Measurements from ENCODE around the gene ERICH6B.

Gene ERICH6B

GRCh38 chr13:45604892-45605291 lies 10.6 kb downstream of the ERICH6B start:
- Histone ChIP-seq H3K27ac (no peak overlapping the region), H3K27me3 (ENCODE audit: insufficient read depth, low read depth, severe bottlenecking) (peaks cover 44% of the 10 kb centered on the region), H3K9me3 (ENCODE audit: severe bottlenecking) (no peaks in the 10 kb centered on the region), H3K4me3 (ENCODE audit: low read depth, low read length) (no peak overlapping the region), H3K36me3 (no peaks in the 10 kb centered on the region)
- no peak for DNase-seq
- no peak for TF ChIP-seq CTCF (IDR thresholded peaks at IDR 0.05; ENCODE audit: low read depth, low read length)

- Histone ChIP-seq H3K36me3 (no peaks in the 10 kb centered on the region), H3K4me3 (ENCODE audit: low read depth, low read length) (no peak overlapping the region), H3K27me3 (ENCODE audit: insufficient read depth, low read depth, severe bottlenecking) (peaks cover 29% of the 10 kb centered on the region), H3K9me3 (ENCODE audit: severe bottlenecking) (no peaks in the 10 kb centered on the region), H3K27ac (no peak overlapping the region)
- TF ChIP-seq CTCF (IDR thresholded peaks at IDR 0.05; ENCODE audit: low read depth, low read length): no peak
- DNase-seq: no peak
Observed at GRCh38 chr13:45603338-45603737, 12.2 kb downstream of the ERICH6B start.

GRCh38 chr13:45602183-45603170 lies 13.1 kb downstream of the ERICH6B start:
- H3K27ac ChIP-seq: no peak overlapping the region

GRCh38 chr13:45601680-45602079 lies 13.9 kb downstream of the ERICH6B start:
- no peak for TF ChIP-seq CTCF (IDR thresholded peaks at IDR 0.05; ENCODE audit: low read depth, low read length)
- Histone ChIP-seq H3K4me3 (ENCODE audit: low read depth, low read length) (no peak overlapping the region), H3K27me3 (ENCODE audit: insufficient read depth, low read depth, severe bottlenecking) (peaks cover 19% of the 10 kb centered on the region), H3K9me3 (ENCODE audit: severe bottlenecking) (no peaks in the 10 kb centered on the region), H3K27ac (no peak overlapping the region), H3K36me3 (no peaks in the 10 kb centered on the region)
- DNase-seq: no peak

More at GRCh38 chr13:45602183-45603170, 13.1 kb downstream of the ERICH6B start:
- H3K27me3 ChIP-seq (ENCODE audit: insufficient read depth, low read depth, severe bottlenecking): peaks cover 23% of the 10 kb centered on the region
- H3K9me3 ChIP-seq (ENCODE audit: severe bottlenecking): no peaks in the 10 kb centered on the region
- no peak overlapping the region for H3K4me3 ChIP-seq (ENCODE audit: low read depth, low read length)
- 0 out of 2 replicates have a peak, but pooled peaks have one; percentile 11 for TF ChIP-seq CTCF (IDR thresholded peaks at IDR 0.05; ENCODE audit: low read depth, low read length)
- H3K36me3 ChIP-seq: no peaks in the 10 kb centered on the region
- peak; percentile 22 for DNase-seq

GRCh38 chr13:45598597-45598996 lies 16.9 kb downstream of the ERICH6B start:
- Histone ChIP-seq H3K4me3 (ENCODE audit: low read depth, low read length) (no peak overlapping the region), H3K36me3 (no peaks in the 10 kb centered on the region), H3K27me3 (ENCODE audit: insufficient read depth, low read depth, severe bottlenecking) (peaks cover 10% of the 10 kb centered on the region), H3K9me3 (ENCODE audit: severe bottlenecking) (no peaks in the 10 kb centered on the region), H3K27ac (no peak overlapping the region)
- DNase-seq: no peak
- no peak for TF ChIP-seq CTCF (IDR thresholded peaks at IDR 0.05; ENCODE audit: low read depth, low read length)
